ENCODE measurements around the gene GABRG3.

DNA sequence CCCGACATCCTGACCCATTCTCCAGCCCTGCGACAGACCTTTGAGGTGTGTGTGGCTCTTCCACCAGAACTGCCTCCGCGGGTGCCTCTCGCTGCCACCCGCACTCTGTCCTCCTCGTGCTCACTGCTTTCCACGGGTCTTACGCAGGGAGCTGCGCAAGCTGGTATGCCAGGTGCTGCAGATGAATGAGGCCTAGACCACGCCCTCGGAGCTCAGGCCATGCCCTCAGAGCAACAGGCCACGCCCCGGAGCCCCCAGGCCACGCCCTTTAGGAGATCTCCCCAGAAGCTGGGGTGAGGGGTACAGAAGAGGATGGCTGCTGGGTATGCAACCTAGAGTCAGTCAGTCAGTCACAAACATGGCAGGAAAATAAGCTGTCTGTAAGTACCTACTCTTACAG, 300.3 kb downstream of the GABRG3 start:
- TF ChIP-seq POLR2AphosphoS5 (IDR thresholded peaks at IDR 0.05; ENCODE audit: insufficient read depth in 1 of 2, low read depth in 1 of 2): no peak
- TF ChIP-seq, protein P1, sequence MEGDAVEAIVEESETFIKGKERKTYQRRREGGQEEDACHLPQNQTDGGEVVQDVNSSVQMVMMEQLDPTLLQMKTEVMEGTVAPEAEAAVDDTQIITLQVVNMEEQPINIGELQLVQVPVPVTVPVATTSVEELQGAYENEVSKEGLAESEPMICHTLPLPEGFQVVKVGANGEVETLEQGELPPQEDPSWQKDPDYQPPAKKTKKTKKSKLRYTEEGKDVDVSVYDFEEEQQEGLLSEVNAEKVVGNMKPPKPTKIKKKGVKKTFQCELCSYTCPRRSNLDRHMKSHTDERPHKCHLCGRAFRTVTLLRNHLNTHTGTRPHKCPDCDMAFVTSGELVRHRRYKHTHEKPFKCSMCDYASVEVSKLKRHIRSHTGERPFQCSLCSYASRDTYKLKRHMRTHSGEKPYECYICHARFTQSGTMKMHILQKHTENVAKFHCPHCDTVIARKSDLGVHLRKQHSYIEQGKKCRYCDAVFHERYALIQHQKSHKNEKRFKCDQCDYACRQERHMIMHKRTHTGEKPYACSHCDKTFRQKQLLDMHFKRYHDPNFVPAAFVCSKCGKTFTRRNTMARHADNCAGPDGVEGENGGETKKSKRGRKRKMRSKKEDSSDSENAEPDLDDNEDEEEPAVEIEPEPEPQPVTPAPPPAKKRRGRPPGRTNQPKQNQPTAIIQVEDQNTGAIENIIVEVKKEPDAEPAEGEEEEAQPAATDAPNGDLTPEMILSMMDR (IDR thresholded peaks at IDR 0.05): no peak

Measured in vagina (tissue), 2 donors.